Hematopoietic multipotent progenitor cell (in vitro differentiated cells): Measurements from ENCODE around the gene IRAK1. TPM values are rescaled to one million over a fixed set of nuclear protein-coding genes. Genes with fewer than 3 reads are reported as not detected.

Experiments used
- small RNA-seq: library from RNA; depleted of rRNA; stranded (forward); fragments of <200 nt; gene quantifications from one replicate; pipeline ENCODE3, GENCODE V24; 2012
- total RNA-seq: library from RNA; depleted of rRNA; stranded (reverse); fragments of >200 nt; gene quantifications from one replicate; pipeline ENCODE4 v1.2.3, GENCODE V29; 2012

The IRAK1 gene
- total RNA-seq, 1 donor, result 40.9 TPM

Small RNA genes lying within 50 kb of the gene (small RNA-seq; reads per million reads assigned to genes)
- not detected for gene MIR3202-1

Other genes with a start within 250 kb of the IRAK1 start
- gene SRPK3, start 238.9 kb downstream of the IRAK1 start, total RNA-seq, result 0.27 TPM
- gene IDH3G, start 225.5 kb downstream of the IRAK1 start, total RNA-seq, result 117 TPM
- 268 TPM for gene SSR4, start 225.2 kb downstream of the IRAK1 start, total RNA-seq
- under 0.01 TPM for gene PDZD4, start 189.4 kb downstream of the IRAK1 start, total RNA-seq
- gene L1CAM, start 133.7 kb downstream of the IRAK1 start, total RNA-seq, result under 0.01 TPM
- under 0.01 TPM for gene AVPR2, start 115.2 kb downstream of the IRAK1 start, total RNA-seq
- gene ARHGAP4, start 93.6 kb downstream of the IRAK1 start, total RNA-seq, result 242 TPM
- gene NAA10, start 84.9 kb downstream of the IRAK1 start, total RNA-seq, result 37.4 TPM
- gene RENBP, start 75.3 kb downstream of the IRAK1 start, total RNA-seq, result 37.7 TPM
- gene HCFC1, start 48.1 kb downstream of the IRAK1 start, total RNA-seq, result 95.1 TPM
- gene TMEM187, start 47.1 kb downstream of the IRAK1 start, total RNA-seq, result 15.6 TPM
- gene MECP2, start 77.8 kb upstream of the IRAK1 start, total RNA-seq, result 25.3 TPM
- not detected for gene OPN1LW, start 124.3 kb upstream of the IRAK1 start, total RNA-seq
- gene OPN1MW, start 162.7 kb upstream of the IRAK1 start, total RNA-seq, result not detected
- gene OPN1MW2, start 199.9 kb upstream of the IRAK1 start, total RNA-seq, result not detected
- not detected for gene OPN1MW3, start 237.7 kb upstream of the IRAK1 start, total RNA-seq